GM12872 (cell line): Measurements from ENCODE around the gene REG4.

Experiments used
- CTCF ChIP-seq: IDR thresholded peaks from 3 replicates; pipeline ENCODE4 v1.5.1; 2011; ENCODE audit warnings: low read depth, mild to moderate bottlenecking, low read length, moderate library complexity; ENCODE audit not compliant: insufficient read depth

Gene REG4

DNA sequence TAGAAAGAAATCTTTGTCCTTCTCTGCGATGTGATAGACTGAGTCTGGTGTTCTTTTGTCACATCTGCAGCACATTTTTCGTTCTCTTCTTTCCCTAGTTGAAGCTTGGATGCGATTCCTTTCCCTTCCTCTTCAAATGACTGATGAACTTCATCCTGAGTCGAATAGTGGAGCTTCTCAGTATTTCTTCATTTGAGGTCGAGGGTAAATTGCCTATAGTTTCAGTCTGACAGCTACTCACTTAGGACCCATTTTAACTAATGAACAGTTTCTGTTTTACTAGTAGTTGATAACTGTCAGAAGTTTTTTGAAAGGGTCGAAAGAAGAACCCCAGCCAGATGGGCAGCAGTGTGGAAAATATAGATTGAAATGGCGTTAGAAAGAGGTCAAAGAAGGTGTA, 4.7 kb upstream of the REG4 start:
- no peak for TF ChIP-seq CTCF

GRCh38 chr1:119815361-119815760, 4.1 kb upstream of the REG4 start:
- no peak for TF ChIP-seq CTCF

GRCh38 chr1:119814288-119814687, 3.0 kb upstream of the REG4 start:
- no peak for TF ChIP-seq CTCF

DNA sequence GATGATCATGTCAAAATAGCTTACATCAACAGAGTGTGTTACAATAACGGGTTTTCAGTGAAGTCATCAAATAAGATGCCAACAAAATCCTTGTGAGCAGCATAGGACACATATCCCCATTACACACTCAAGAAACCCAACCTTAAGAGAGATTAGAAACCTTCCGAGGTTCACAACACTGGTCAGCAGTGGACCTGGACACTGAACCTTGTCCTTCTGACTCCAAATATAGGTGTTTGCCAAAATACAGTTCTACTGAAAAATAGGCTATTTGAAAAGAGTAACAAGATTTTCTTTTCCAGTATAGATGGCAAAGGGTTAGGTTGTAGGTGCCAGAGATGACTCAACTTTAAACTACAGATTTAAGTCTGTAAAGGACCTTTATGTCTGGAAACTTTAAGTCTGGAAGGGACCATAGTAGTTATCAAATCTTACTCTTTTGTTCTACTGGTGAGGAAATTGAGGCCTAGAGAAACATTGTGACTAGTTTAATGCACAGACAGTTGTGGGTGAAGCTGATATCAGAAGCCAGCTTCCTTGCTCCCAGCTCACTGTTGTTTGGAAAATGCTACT, 811 bp upstream of the REG4 start:
- TF ChIP-seq CTCF: no peak

- peak; percentile 94 for TF ChIP-seq CTCF
Measured at GRCh38 chr1:119808972-119809550, 2.2 kb downstream of the REG4 start.

DNA sequence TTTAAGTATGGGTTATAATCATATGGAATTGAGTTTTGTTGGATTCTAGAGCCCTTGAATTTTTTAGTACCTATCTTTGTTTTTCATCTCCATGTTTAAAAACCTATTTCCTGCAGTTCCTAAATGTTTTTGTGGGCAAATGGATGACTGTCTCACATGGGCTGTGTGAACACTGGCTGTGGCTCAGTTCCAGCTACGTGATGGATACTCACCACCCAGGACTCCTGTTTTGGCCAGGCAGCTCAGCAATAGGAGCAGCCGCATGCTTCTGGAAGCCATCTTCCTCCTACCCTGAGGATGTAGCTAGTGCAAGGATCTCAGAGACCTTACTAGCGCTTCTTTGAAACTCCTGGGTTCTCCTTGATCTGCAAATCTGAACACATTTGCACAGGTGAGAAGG, 2.8 kb downstream of the REG4 start:
- TF ChIP-seq CTCF: no peak

GRCh38 chr1:119806489-119806888, 4.8 kb downstream of the REG4 start:
- TF ChIP-seq CTCF: no peak
